GM19238 (cell line): ENCODE results near the gene ZNF500.
A peak's percentile ranks its signal among the peaks of the same experiment; 100 is the strongest.

ENCODE experiments used
- DNase-seq: peaks from one replicate; pipeline ENCODE4 v3.0.0; 2011; ENCODE audit warnings: low spot score; ENCODE audit not compliant: insufficient read length

The ZNF500 gene

DNA sequence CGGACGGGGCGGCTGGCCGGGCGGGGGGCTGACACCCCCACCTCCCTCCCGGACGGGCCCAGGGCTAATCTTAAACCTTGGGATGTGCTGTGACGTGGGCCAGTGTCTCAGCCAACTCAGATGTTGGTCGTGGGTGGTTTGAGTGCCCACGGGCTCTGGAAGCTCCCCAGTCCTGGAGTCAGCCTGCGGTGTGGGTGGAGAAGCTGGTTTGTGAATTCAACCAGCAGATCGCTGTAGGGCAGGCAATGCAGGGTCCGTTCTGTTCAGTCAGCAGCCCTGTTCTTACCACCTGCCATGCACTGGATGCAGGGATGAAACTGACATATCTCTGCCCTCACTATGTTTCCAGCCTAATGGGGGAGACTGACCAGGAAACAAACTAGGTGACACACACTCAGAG, 8.0 kb upstream of the ZNF500 start:
- DNase-seq: no peak

- no peak for DNase-seq
Measured at GRCh38 chr16:4772351-4772750, 5.4 kb upstream of the ZNF500 start.

- DNase-seq: no peak
Measured at GRCh38 chr16:4771646-4772045, 4.7 kb upstream of the ZNF500 start.

DNA sequence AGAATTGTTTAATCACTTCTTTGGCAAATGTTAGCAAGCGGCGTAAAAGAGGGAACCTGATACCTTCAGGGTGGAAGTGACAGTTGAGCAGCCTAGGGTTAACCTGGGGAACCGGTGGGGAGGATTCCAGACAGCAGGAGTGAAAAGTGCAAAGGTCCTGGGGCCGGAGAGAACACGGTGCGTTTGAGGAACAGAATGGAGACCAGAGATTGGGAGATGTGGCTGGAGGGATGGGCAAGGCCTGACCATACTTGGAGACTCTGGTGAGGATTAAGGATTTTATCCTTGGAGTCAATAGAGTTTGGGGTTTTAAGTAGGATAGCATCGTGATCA, 2.3 kb upstream of the ZNF500 start:
- DNase-seq: no peak

GRCh38 chr16:4768549-4769305, 1.8 kb upstream of the ZNF500 start:
- peak; percentile 88 for DNase-seq

DNA sequence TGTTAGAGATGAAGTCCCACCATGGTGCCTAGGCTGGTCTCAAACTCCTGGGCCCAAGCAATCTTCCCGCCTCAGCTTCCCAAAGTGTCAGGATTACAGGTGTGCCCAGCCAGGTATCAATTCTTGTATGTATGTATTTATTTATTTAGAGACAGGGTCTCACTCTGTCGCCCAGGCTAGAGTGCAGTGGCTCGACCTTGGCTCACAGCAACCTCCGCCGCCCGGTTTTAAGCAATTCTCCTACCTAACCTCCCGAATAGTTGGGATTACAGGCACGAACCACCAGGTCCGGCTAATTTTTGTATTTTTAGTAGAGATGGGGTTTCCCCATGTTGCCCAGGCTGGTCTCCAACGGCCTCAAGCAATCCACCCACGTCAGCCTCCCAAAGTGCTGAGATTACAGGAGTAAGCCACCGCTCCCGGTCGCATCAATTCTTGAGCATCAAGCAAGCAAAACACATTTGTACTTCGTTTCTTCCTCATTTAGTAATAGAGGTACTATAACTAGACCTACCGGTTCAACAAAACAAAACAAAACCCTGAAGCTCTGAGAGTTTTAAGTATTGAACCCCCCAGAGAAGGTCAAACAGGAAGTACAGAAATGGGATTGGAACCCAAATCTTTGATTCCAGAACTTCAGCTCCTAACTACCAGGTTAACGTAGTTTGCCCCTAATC, 1.0 kb upstream of the ZNF500 start:
- no peak for DNase-seq

- DNase-seq: no peak
Measured at GRCh38 chr16:4765511-4766474, 1.2 kb downstream of the ZNF500 start.

DNA sequence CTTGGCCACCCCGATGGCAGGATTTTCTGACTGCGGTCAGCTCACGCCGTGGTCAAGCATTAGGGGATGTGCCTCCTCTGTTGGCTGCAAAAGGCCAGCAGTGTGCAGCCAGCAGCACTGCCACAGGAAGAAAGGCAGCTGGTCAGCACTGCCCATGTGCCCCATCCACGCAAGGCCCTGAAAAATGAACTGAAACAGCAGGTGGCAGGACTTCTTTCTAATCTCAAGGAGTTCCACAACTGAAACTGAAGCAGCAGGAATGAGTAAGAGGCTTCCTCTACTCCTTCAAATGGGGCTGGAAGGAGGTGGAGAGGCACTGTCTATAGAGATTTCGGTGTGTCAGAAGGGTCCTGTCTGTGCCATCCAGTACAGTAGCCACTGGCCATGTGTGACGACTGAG, 3.2 kb downstream of the ZNF500 start:
- no peak for DNase-seq

GRCh38 chr16:4762205-4762604, 4.8 kb downstream of the ZNF500 start:
- no peak for DNase-seq

- DNase-seq: no peak
Measured at GRCh38 chr16:4760221-4760910, 6.6 kb downstream of the ZNF500 start.

GRCh38 chr16:4755687-4756086, 11.3 kb downstream of the ZNF500 start:
- no peak for DNase-seq

DNA sequence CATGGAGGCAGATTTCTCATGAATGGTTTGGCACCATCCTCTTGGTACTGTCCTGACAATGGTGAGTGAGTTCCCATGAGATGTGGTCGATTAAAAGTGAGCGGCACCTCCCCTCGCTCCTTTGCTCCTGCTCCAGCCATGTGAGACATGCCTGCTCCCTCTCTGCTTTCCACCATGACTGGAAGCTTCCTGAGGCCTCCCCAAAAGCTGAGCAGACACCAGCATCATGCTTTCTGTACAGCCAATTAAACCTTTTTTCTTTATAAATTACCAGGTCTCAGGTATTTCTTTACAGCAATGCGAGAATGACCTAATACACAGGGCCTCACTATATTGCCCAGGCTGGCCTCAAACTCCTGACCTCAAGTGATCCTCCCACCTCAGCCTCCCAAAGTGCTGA, 12.1 kb downstream of the ZNF500 start:
- no peak for DNase-seq

- DNase-seq: no peak
Measured at GRCh38 chr16:4753227-4753626, 13.7 kb downstream of the ZNF500 start.

GRCh38 chr16:4752351-4753100, 14.4 kb downstream of the ZNF500 start:
- DNase-seq: no peak

- DNase-seq: no peak
Measured at GRCh38 chr16:4750896-4751295, 16.1 kb downstream of the ZNF500 start.

- no peak for DNase-seq
Measured at GRCh38 chr16:4749700-4750257, 17.2 kb downstream of the ZNF500 start.

GRCh38 chr16:4748682-4749411, 18.1 kb downstream of the ZNF500 start:
- DNase-seq: no peak

GRCh38 chr16:4747906-4748681, 18.9 kb downstream of the ZNF500 start:
- no peak for DNase-seq

GRCh38 chr16:4746991-4747574, 19.9 kb downstream of the ZNF500 start:
- DNase-seq: no peak
